Measurements from ENCODE around the gene TTYH3.

DNA sequence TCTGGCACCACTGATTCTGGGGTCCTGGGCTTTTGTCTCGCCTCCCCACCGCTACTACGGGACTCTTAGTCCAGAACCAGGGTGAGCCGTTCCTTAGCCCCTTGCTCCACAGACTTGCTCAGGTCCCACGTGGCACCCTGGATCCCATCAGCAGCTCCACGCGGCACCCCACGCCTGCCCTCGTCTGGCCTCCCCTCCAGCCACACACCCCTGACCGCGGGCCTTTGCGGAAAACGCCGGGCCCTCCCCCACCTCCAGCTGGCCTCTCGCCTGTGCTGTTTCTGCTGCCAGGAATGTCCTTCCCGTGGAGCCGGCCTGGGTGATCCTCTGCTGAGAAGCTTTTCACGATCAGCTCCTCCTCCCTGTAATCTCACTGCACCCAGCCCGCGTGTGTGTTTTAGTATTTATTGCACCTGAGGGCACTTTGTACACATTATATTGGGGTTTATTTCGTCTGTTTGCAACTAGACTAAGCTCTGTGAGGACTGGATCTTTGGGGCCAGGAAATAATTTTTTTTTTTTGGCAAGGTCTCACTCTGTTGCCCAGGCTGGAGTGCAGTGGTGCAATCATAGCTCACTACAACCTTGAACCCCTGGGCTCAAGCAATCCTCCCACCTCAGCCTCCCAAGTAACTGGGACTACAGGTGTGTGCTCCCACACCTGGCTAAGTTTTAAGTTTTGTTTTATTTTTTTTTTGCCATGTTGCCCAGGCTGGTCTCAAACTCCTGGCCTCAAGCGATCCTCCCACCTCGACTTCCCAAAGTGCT lies 10.5 kb upstream of the TTYH3 start:
- TF ChIP-seq, protein P1, sequence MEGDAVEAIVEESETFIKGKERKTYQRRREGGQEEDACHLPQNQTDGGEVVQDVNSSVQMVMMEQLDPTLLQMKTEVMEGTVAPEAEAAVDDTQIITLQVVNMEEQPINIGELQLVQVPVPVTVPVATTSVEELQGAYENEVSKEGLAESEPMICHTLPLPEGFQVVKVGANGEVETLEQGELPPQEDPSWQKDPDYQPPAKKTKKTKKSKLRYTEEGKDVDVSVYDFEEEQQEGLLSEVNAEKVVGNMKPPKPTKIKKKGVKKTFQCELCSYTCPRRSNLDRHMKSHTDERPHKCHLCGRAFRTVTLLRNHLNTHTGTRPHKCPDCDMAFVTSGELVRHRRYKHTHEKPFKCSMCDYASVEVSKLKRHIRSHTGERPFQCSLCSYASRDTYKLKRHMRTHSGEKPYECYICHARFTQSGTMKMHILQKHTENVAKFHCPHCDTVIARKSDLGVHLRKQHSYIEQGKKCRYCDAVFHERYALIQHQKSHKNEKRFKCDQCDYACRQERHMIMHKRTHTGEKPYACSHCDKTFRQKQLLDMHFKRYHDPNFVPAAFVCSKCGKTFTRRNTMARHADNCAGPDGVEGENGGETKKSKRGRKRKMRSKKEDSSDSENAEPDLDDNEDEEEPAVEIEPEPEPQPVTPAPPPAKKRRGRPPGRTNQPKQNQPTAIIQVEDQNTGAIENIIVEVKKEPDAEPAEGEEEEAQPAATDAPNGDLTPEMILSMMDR (IDR thresholded peaks at IDR 0.05) = no peak
- TF ChIP-seq POLR2A (IDR thresholded peaks at IDR 0.05) = no peak

All from thyroid gland (tissue), 4 donors.